GM12878 (cell line): ENCODE results near the gene DDIT3. TPM values are rescaled to one million over a fixed set of nuclear protein-coding genes. Genes with fewer than 3 reads are reported as not detected.

Experiments used
- ATAC-seq: fragments of 200-7000 bp; cut with Tn5 transposase; 3 replicates; pipeline ENCODE4 v1.9.1; 2020; ENCODE audit warnings: mild to moderate bottlenecking, moderate library complexity
- BruUV-seq: library from RNA; stranded (reverse); fragments of 400-500 nt; replicated peaks from 2 replicates; lab custom pipeline; 2021; lab: Mats Ljungman, UMichigan
- CTCF ChIA-PET: fragments of 300-600 bp; sonication (Branson Sonifier 250); formaldehyde crosslinking; extraction: SDS; loops from one replicate; lab custom pipeline; 2021; ENCODE audit warnings: inconsistent platforms; lab: Yijun Ruan, JAX
- POLR2A ChIA-PET: fragments of 350-600 bp; formaldehyde crosslinking; extraction: SDS; loops from one replicate; lab custom pipeline; 2021; ENCODE audit warnings: inconsistent platforms; lab: Charles Lee
- RAD21 ChIA-PET: fragments of 300-600 bp; sonication (Branson Sonifier 250); formaldehyde crosslinking; loops from one replicate; lab custom pipeline; 2023; ENCODE audit warnings: antibody characterized with exemption; ENCODE audit not compliant: unreplicated experiment; lab: Charles Lee
- SMC1A ChIA-PET: fragments of 300-600 bp; sonication (Branson Sonifier 250); formaldehyde crosslinking; loops from one replicate; lab custom pipeline; 2023; ENCODE audit not compliant: unreplicated experiment, uncharacterized antibody; lab: Charles Lee
- DNase-seq: peaks from one replicate; pipeline ENCODE4 v3.0.0-alpha.2; 2011; ENCODE audit warnings: low read depth, low spot score
- FAIRE-seq: peaks from 3 replicates; lab custom pipeline; 2011; peaks lifted over from hg19 to GRCh38; lab: Jason Lieb, UNC
- H2AFZ ChIP-seq: 2 replicates; pipeline ENCODE4 v1.6.0; 2011; ENCODE audit warnings: low read depth, low read length, control low read depth; ENCODE audit not compliant: control insufficient read depth
- H3K27ac ChIP-seq: 2 replicates; pipeline ENCODE4 v1.5.1; 2011; ENCODE audit warnings: control low read depth; ENCODE audit not compliant: control insufficient read depth, insufficient read depth
- H3K27me3 ChIP-seq, 2 experiments: replicated peaks in 1 of 2; 2 replicates each; pipeline versions ENCODE4 v1.6.0 to v1.6.1; 2011; ENCODE audit warnings: low read length in 1 of 2; ENCODE audit not compliant: control insufficient read depth in 2 of 2, insufficient read depth in 2 of 2
- H3K36me3 ChIP-seq, 2 experiments: 2 replicates each; pipeline ENCODE4 v1.5.1; 2011; ENCODE audit warnings: low read length in 1 of 2; ENCODE audit not compliant: control insufficient read depth in 2 of 2, insufficient read depth in 2 of 2
- H3K4me1 ChIP-seq: 2 replicates; pipeline ENCODE4 v1.6.1; 2011; ENCODE audit warnings: mild to moderate bottlenecking, low read length, moderate library complexity, mixed read lengths; ENCODE audit not compliant: control insufficient read depth, insufficient read depth
- H3K4me2 ChIP-seq: 2 replicates; pipeline ENCODE4 v1.6.0; 2011; ENCODE audit warnings: control low read depth; ENCODE audit not compliant: control insufficient read depth, insufficient read depth
- H3K4me3 ChIP-seq: fragments of 200-600 bp; sonication (generic); 2 replicates; pipeline ENCODE4 v1.5.1; 2016
- H3K79me2 ChIP-seq: 2 replicates; pipeline ENCODE4 v1.6.0; 2011; ENCODE audit warnings: low read length; ENCODE audit not compliant: control insufficient read depth, insufficient read depth
- H3K9ac ChIP-seq: 2 replicates; pipeline ENCODE4 v1.8.0; 2011; ENCODE audit warnings: low read length, control low read depth, mixed read lengths; ENCODE audit not compliant: control insufficient read depth, insufficient read depth
- H3K9me3 ChIP-seq: replicated peaks from 3 replicates; pipeline ENCODE4 v1.5.1; 2011; ENCODE audit warnings: mild to moderate bottlenecking, low read length; ENCODE audit not compliant: control insufficient read depth, insufficient read depth
- H4K20me1 ChIP-seq: 2 replicates; pipeline ENCODE4 v1.6.0; 2011; ENCODE audit not compliant: control insufficient read depth, insufficient read depth
- ATF2 ChIP-seq: IDR thresholded peaks from 2 replicates; pipeline ENCODE4 v1.6.1; 2012; ENCODE audit warnings: low read length, inconsistent platforms
- BACH1 ChIP-seq: fragments of 450-650 bp; IDR thresholded peaks from 2 replicates; pipeline ENCODE4 v1.6.1; 2017; ENCODE audit warnings: mild to moderate bottlenecking, borderline replicate concordance
- BCL11A ChIP-seq: IDR thresholded peaks from 2 replicates; pipeline ENCODE4 v1.6.1; 2011; ENCODE audit warnings: low read depth, low read length
- BHLHE40 ChIP-seq, 2 experiments: fragments of 450-650 bp in 1 of 2; IDR thresholded peaks; 2 replicates each; pipeline ENCODE4 v1.6.1; 2011 to 2017; ENCODE audit warnings: low read depth in 2 of 2, borderline replicate concordance in 1 of 2, improper control_type of control experiment in 1 of 2, low read length in 1 of 2, mild to moderate bottlenecking in 1 of 2
- BRCA1 ChIP-seq: IDR thresholded peaks from 2 replicates; pipeline ENCODE4 v1.6.1; 2011; ENCODE audit warnings: low read depth, low read length, improper control_type of control experiment
- EGR1 ChIP-seq, 2 experiments: IDR thresholded peaks; 1 replicate in 1 of 2; 2 replicates in 1 of 2; pipeline ENCODE4 v1.6.1; 2011 to 2012; ENCODE audit warnings: low read depth in 2 of 2, low read length in 2 of 2, borderline replicate concordance in 1 of 2, mild to moderate bottlenecking in 1 of 2, moderate library complexity in 1 of 2
- HSF1 ChIP-seq: fragments of 150-350 bp; IDR thresholded peaks from 2 replicates; pipeline ENCODE4 v1.6.1; 2014; ENCODE audit warnings: mild to moderate bottlenecking, low read depth, low read length
- IRF4 ChIP-seq: IDR thresholded peaks from 2 replicates; pipeline ENCODE4 v1.6.1; 2011; ENCODE audit warnings: low read depth, low read length
- KLF5 ChIP-seq: fragments of 450-650 bp; IDR thresholded peaks from 2 replicates; pipeline ENCODE4 v1.6.1; 2014; ENCODE audit warnings: mild to moderate bottlenecking; ENCODE audit not compliant: partially characterized antibody
- MTA2 ChIP-seq: fragments of 450-650 bp; IDR thresholded peaks from 2 replicates; pipeline ENCODE4 v1.6.1; 2016; ENCODE audit warnings: low read depth, mild to moderate bottlenecking, moderate library complexity
- NFXL1 ChIP-seq: fragments of 450-650 bp; IDR thresholded peaks from 2 replicates; pipeline ENCODE4 v1.6.1; 2017; ENCODE audit warnings: antibody characterized with exemption, mild to moderate bottlenecking, borderline replicate concordance
- NFYA ChIP-seq: IDR thresholded peaks from 2 replicates; pipeline ENCODE4 v1.6.1; 2011; ENCODE audit warnings: low read depth, mild to moderate bottlenecking, low read length, improper control_type of control experiment, borderline replicate concordance
- REST ChIP-seq: IDR thresholded peaks from 2 replicates; pipeline ENCODE4 v1.6.1; 2012; ENCODE audit warnings: mild to moderate bottlenecking, low read depth, low read length
- WGBS: methylation state at CpG from one replicate; pipeline ENCODE4 v1.1.6; 2016; ENCODE audit warnings: low lambda C conversion rate; ENCODE audit not compliant: insufficient replicate concordance, insufficient coverage; ENCODE audit errors: missing lambda C conversion rate; 5-methylcytosine and 5-hydroxymethylcytosine counted together
- in situ Hi-C: fragments of 300-500 bp; cut with MboI; formaldehyde crosslinking; loops from 9 replicates; pipeline ENCODE4 v1.14.3; 2018; ENCODE audit warnings: mixed read lengths
- intact Hi-C: fragments of 100-400 bp; cut with micrococcal nuclease; formaldehyde crosslinking; loops from one replicate; pipeline ENCODE4 v1.14.2; 2022; ENCODE audit not compliant: unreplicated experiment
- polyA plus RNA-seq, 11 experiments: library from polyadenylated mRNA; depleted of rRNA in 4 of 11; unstranded in 6 of 11; stranded (reverse) in 5 of 11; fragments of >200 nt; fragmentation: Nextera tagmentation in 4 of 11; fragmentation: Illumina TruSeq in 1 of 11; extraction: Ambion mirVana in 4 of 11; extraction: Trizol in 1 of 11; gene quantifications; 1 replicate in 1 of 11; 2 replicates in 10 of 11; pipeline versions ENCODE4 v1.2.1 to v1.2.3, GENCODE V29; 2011 to 2016; ENCODE audit warnings: inconsistent platforms in 2 of 11, missing spikeins in 2 of 11, low read depth in 1 of 11
- total RNA-seq, 4 experiments: library from RNA; depleted of rRNA in 3 of 4; stranded (reverse); fragments of >200 nt in 3 of 4; fragmentation: Illumina TruSeq in 1 of 4; extraction: Trizol in 1 of 4; gene quantifications; 2 replicates each; pipeline versions ENCODE4 v1.2.1 to v1.2.3, GENCODE V29; 2013 to 2021

The DDIT3 gene
- total and polyA plus RNA-seq, 10 of the 15 experiments (the other 5 are each of a cell fraction or from before 2014, with no cell fraction given) = 9.2 to 28.9 (median 15.5) TPM

GRCh38 chr12:57469296-57470164 lies 50.8 kb downstream of the DDIT3 start:
- peaks cover 0 to 26% of the 10 kb centered on the region in 2 experiments for H3K36me3 ChIP-seq
- peaks cover 4% of the 10 kb centered on the region; the same call in 1 of the 2 replicates for H3K4me1 ChIP-seq
- H3K79me2 ChIP-seq = peaks cover 3% of the 10 kb centered on the region
- ChIA-PET CTCF (interaction anchor here (0.7 to 2.0 kb wide), 4 partner anchors 11 to 55 kb away, joined by 3 to 6 read pairs (median 5); partner anchors contain the start of genes GLI1 and INHBE), POLR2A (no interaction called here), SMC1A (interaction anchor here (1.5 kb wide), 1 partner anchor 256 kb away, joined by 3 read pairs; no protein-coding TSS in a partner anchor), RAD21 (interaction anchor here (1.4 kb wide), 1 partner anchor 11 kb away, joined by 3 read pairs; no protein-coding TSS in a partner anchor)
- DNase-seq (no peak), FAIRE-seq (no peak), ATAC-seq (peak; percentile 13; the same call in 1 of the 3 replicates)
- no TSS peak for BruUV-seq
- intact Hi-C loops = loop anchor here (10.0 kb wide), 1 partner anchor 285 kb away; the partner anchor contains the start of genes CDK4 and MARCHF9
- H3K27ac ChIP-seq = no peak overlapping the region
- 86% methylated on average over 10 of the region's 10 CpGs for WGBS
- H3K27me3 ChIP-seq = no peaks in the 10 kb centered on the region
- TF ChIP-seq BHLHE40 (IDR thresholded peaks at IDR 0.05; ENCODE audit: borderline replicate concordance in 1 of 2, low read depth in 2 of 2, low read length in 1 of 2) (no peak), BRCA1 (no peak), HSF1 (no peak), IRF4 (no peak), EGR1 (IDR thresholded peaks at IDR 0.05; ENCODE audit: borderline replicate concordance in 1 of 2, low read depth in 2 of 2, low read length in 2 of 2) (no peak), ATF2 (no peak), MTA2 (no peak), BACH1 (no peak), NFYA (no peak), BCL11A (no peak), REST (no peak), NFXL1 (no peak), KLF5 (no peak)
- no peak overlapping the region for H2AFZ ChIP-seq
- no peaks in the 10 kb centered on the region for H3K9me3 ChIP-seq
- H3K9ac ChIP-seq = no peak overlapping the region
- no peaks in the 10 kb centered on the region for H4K20me1 ChIP-seq
- H3K4me3 ChIP-seq = no peak overlapping the region
- H3K4me2 ChIP-seq = no peak overlapping the region
- in situ Hi-C loops = no loop called here
